MCF 10A (cell line): ENCODE measurements around the gene FMNL2. TPM values are rescaled to one million over a fixed set of nuclear protein-coding genes. Genes with fewer than 3 reads are reported as not detected.
A peak's percentile ranks its signal among the peaks of the same experiment; 100 is the strongest.

Experiments
- BruUV-seq: library from RNA; stranded (reverse); fragments of 400-500 nt; replicated peaks from 2 replicates; lab custom pipeline; 2021; lab: Mats Ljungman, UMichigan
- CTCF ChIA-PET: fragments of 300-600 bp; sonication (Branson Sonifier 250); formaldehyde crosslinking; extraction: SDS; loops from one replicate; lab custom pipeline; 2021; ENCODE audit warnings: antibody characterized with exemption, inconsistent platforms; lab: Yijun Ruan, JAX
- POLR2A ChIA-PET: fragments of 300-600, 350-650 bp; sonication (Branson Sonifier 250); formaldehyde crosslinking; extraction: SDS; loops from one replicate; lab custom pipeline; 2020; ENCODE audit warnings: antibody characterized with exemption, inconsistent platforms; lab: Yijun Ruan, JAX
- DNase-seq: peaks from one replicate; pipeline ENCODE4 v3.0.0-alpha.2; 2018; ENCODE audit not compliant: unreplicated experiment
- H3K27ac Mint-ChIP-seq: one replicate; pipeline ENCODE4 v1.8.0; 2022; ENCODE audit warnings: mild to moderate bottlenecking, low read depth, mixed read lengths; ENCODE audit not compliant: unreplicated experiment
- H3K27me3 Mint-ChIP-seq: one replicate; pipeline ENCODE4 v1.8.0; 2022; ENCODE audit warnings: mixed read lengths; ENCODE audit not compliant: insufficient read depth, unreplicated experiment
- H3K36me3 Mint-ChIP-seq: one replicate; pipeline ENCODE4 v1.8.0; 2022; ENCODE audit warnings: mild to moderate bottlenecking, moderate library complexity, mixed read lengths; ENCODE audit not compliant: insufficient read depth, unreplicated experiment
- H3K4me1 Mint-ChIP-seq: one replicate; pipeline ENCODE4 v1.8.0; 2022; ENCODE audit warnings: mixed read lengths; ENCODE audit not compliant: insufficient read depth, unreplicated experiment
- H3K4me3 Mint-ChIP-seq: one replicate; pipeline ENCODE4 v1.8.0; 2022; ENCODE audit warnings: mild to moderate bottlenecking, moderate library complexity, mixed read lengths; ENCODE audit not compliant: unreplicated experiment
- H3K9me3 Mint-ChIP-seq: one replicate; pipeline ENCODE4 v1.8.0; 2022; ENCODE audit warnings: mixed read lengths; ENCODE audit not compliant: unreplicated experiment
- CTCF ChIP-seq: fragments of 200-600 bp; IDR thresholded peaks from one replicate; pipeline ENCODE4 v1.8.0; 2022; ENCODE audit warnings: antibody characterized with exemption, mild to moderate bottlenecking; ENCODE audit not compliant: unreplicated experiment
- intact Hi-C: fragments of 100-400 bp; cut with micrococcal nuclease; formaldehyde crosslinking; loops from 2 replicates; pipeline ENCODE4 v1.14.1; 2022
- total RNA-seq: library from RNA; stranded (reverse); gene quantifications from 2 replicates; pipeline ENCODE4 v1.2.3, GENCODE V29; 2022

The FMNL2 gene
- total RNA-seq, 1 experiment from 2014 or later = 76.5 TPM

GRCh38 chr2:152354909-152355308, 19.9 kb downstream of the FMNL2 start:
- POLR2A ChIA-PET = interaction anchor here (2.3 kb wide), 1 partner anchor 18 kb away, joined by 8 read pairs; no protein-coding TSS in a partner anchor
- CTCF ChIA-PET = interaction anchor here (1.0 kb wide), 1 partner anchor 91 kb away, joined by 6 read pairs; no protein-coding TSS in a partner anchor
- peak; percentile 27 for DNase-seq
- Mint-ChIP-seq H3K4me1 (peaks cover 18% of the 10 kb centered on the region), H3K27me3 (no peaks in the 10 kb centered on the region), H3K4me3 (no peak overlapping the region), H3K27ac (peak overlapping the region; percentile 27), H3K9me3 (no peaks in the 10 kb centered on the region), H3K36me3 (no peaks in the 10 kb centered on the region)
- no peak for TF ChIP-seq CTCF
- no TSS peak for BruUV-seq
- intact Hi-C loops = no loop called here

- no peak for DNase-seq
- H3K9me3 Mint-ChIP-seq = no peaks in the 10 kb centered on the region
- no peaks in the 10 kb centered on the region for H3K27me3 Mint-ChIP-seq
- H3K4me3 Mint-ChIP-seq = no peak overlapping the region
- BruUV-seq = no TSS peak
- H3K4me1 Mint-ChIP-seq = peaks cover 18% of the 10 kb centered on the region
- H3K36me3 Mint-ChIP-seq = no peaks in the 10 kb centered on the region
- ChIA-PET POLR2A (interaction anchor here (0.7 to 2.3 kb wide), 3 partner anchors 19 to 143 kb away, joined by 3 to 8 read pairs (median 3); no protein-coding TSS in a partner anchor), CTCF (interaction anchor here (1.0 kb wide), 1 partner anchor 90 kb away, joined by 6 read pairs; no protein-coding TSS in a partner anchor)
- intact Hi-C loops = no loop called here
- TF ChIP-seq CTCF = no peak
- peak overlapping the region; percentile 27 for H3K27ac Mint-ChIP-seq
Observed at GRCh38 chr2:152355409-152355831, 20.4 kb downstream of the FMNL2 start.

- POLR2A ChIA-PET = interaction anchor here (0.7 to 1.4 kb wide), 2 partner anchors 23 to 115 kb away, joined by 3 to 5 read pairs; no protein-coding TSS in a partner anchor
- no peak overlapping the region for H3K27ac Mint-ChIP-seq
- no TSS peak for BruUV-seq
- H3K27me3 Mint-ChIP-seq = no peaks in the 10 kb centered on the region
- TF ChIP-seq CTCF = no peak
- intact Hi-C loops = no loop called here
- no peaks in the 10 kb centered on the region for H3K9me3 Mint-ChIP-seq
- no peaks in the 10 kb centered on the region for H3K36me3 Mint-ChIP-seq
- peaks cover 12% of the 10 kb centered on the region for H3K4me1 Mint-ChIP-seq
- DNase-seq = no peak
- no peak overlapping the region for H3K4me3 Mint-ChIP-seq
- CTCF ChIA-PET = interaction anchor here (0.6 to 1.1 kb wide), 4 partner anchors 21 to 321 kb away, joined by 3 to 5 read pairs (median 4); no protein-coding TSS in a partner anchor
Observed at GRCh38 chr2:152359573-152360363, 24.8 kb downstream of the FMNL2 start.

- H3K9me3 Mint-ChIP-seq = no peaks in the 10 kb centered on the region
- no peak for TF ChIP-seq CTCF
- ChIA-PET CTCF (no interaction called here), POLR2A (no interaction called here)
- H3K4me1 Mint-ChIP-seq = peaks cover 15% of the 10 kb centered on the region
- H3K36me3 Mint-ChIP-seq = no peaks in the 10 kb centered on the region
- peak overlapping the region; percentile 16 for H3K27ac Mint-ChIP-seq
- H3K4me3 Mint-ChIP-seq = no peak overlapping the region
- H3K27me3 Mint-ChIP-seq = no peaks in the 10 kb centered on the region
- BruUV-seq = no TSS peak
- DNase-seq = no peak
- intact Hi-C loops = no loop called here
Observed at GRCh38 chr2:152363936-152364335, 29.0 kb downstream of the FMNL2 start.
